GM12878 (cell line): ENCODE results near the gene ZNF396. TPM values are rescaled to one million over a fixed set of nuclear protein-coding genes. Genes with fewer than 3 reads are reported as not detected.

Experiments used
- ATAC-seq: fragments of 200-7000 bp; cut with Tn5 transposase; 3 replicates; pipeline ENCODE4 v1.9.1; 2020; ENCODE audit warnings: mild to moderate bottlenecking, moderate library complexity
- BruUV-seq: library from RNA; stranded (reverse); fragments of 400-500 nt; replicated peaks from 2 replicates; lab custom pipeline; 2021; lab: Mats Ljungman, UMichigan
- CTCF ChIA-PET: fragments of 300-600 bp; sonication (Branson Sonifier 250); formaldehyde crosslinking; extraction: SDS; loops from one replicate; lab custom pipeline; 2021; ENCODE audit warnings: inconsistent platforms; lab: Yijun Ruan, JAX
- POLR2A ChIA-PET: fragments of 350-600 bp; formaldehyde crosslinking; extraction: SDS; loops from one replicate; lab custom pipeline; 2021; ENCODE audit warnings: inconsistent platforms; lab: Charles Lee
- RAD21 ChIA-PET: fragments of 300-600 bp; sonication (Branson Sonifier 250); formaldehyde crosslinking; loops from one replicate; lab custom pipeline; 2023; ENCODE audit warnings: antibody characterized with exemption; ENCODE audit not compliant: unreplicated experiment; lab: Charles Lee
- SMC1A ChIA-PET: fragments of 300-600 bp; sonication (Branson Sonifier 250); formaldehyde crosslinking; loops from one replicate; lab custom pipeline; 2023; ENCODE audit not compliant: unreplicated experiment, uncharacterized antibody; lab: Charles Lee
- DNase-seq: peaks from one replicate; pipeline ENCODE4 v3.0.0-alpha.2; 2011; ENCODE audit warnings: low read depth, low spot score
- FAIRE-seq: peaks from 3 replicates; lab custom pipeline; 2011; peaks lifted over from hg19 to GRCh38; lab: Jason Lieb, UNC
- H2AFZ ChIP-seq: 2 replicates; pipeline ENCODE4 v1.6.0; 2011; ENCODE audit warnings: low read depth, low read length, control low read depth; ENCODE audit not compliant: control insufficient read depth
- H3K27ac ChIP-seq: 2 replicates; pipeline ENCODE4 v1.5.1; 2011; ENCODE audit warnings: control low read depth; ENCODE audit not compliant: control insufficient read depth, insufficient read depth
- H3K27me3 ChIP-seq, 2 experiments: replicated peaks in 1 of 2; 2 replicates each; pipeline versions ENCODE4 v1.6.0 to v1.6.1; 2011; ENCODE audit warnings: low read length in 1 of 2; ENCODE audit not compliant: control insufficient read depth in 2 of 2, insufficient read depth in 2 of 2
- H3K36me3 ChIP-seq, 2 experiments: 2 replicates each; pipeline ENCODE4 v1.5.1; 2011; ENCODE audit warnings: low read length in 1 of 2; ENCODE audit not compliant: control insufficient read depth in 2 of 2, insufficient read depth in 2 of 2
- H3K4me1 ChIP-seq: 2 replicates; pipeline ENCODE4 v1.6.1; 2011; ENCODE audit warnings: mild to moderate bottlenecking, low read length, moderate library complexity, mixed read lengths; ENCODE audit not compliant: control insufficient read depth, insufficient read depth
- H3K4me2 ChIP-seq: 2 replicates; pipeline ENCODE4 v1.6.0; 2011; ENCODE audit warnings: control low read depth; ENCODE audit not compliant: control insufficient read depth, insufficient read depth
- H3K4me3 ChIP-seq: fragments of 200-600 bp; sonication (generic); 2 replicates; pipeline ENCODE4 v1.5.1; 2016
- H3K79me2 ChIP-seq: 2 replicates; pipeline ENCODE4 v1.6.0; 2011; ENCODE audit warnings: low read length; ENCODE audit not compliant: control insufficient read depth, insufficient read depth
- H3K9ac ChIP-seq: 2 replicates; pipeline ENCODE4 v1.8.0; 2011; ENCODE audit warnings: low read length, control low read depth, mixed read lengths; ENCODE audit not compliant: control insufficient read depth, insufficient read depth
- H3K9me3 ChIP-seq: replicated peaks from 3 replicates; pipeline ENCODE4 v1.5.1; 2011; ENCODE audit warnings: mild to moderate bottlenecking, low read length; ENCODE audit not compliant: control insufficient read depth, insufficient read depth
- H4K20me1 ChIP-seq: 2 replicates; pipeline ENCODE4 v1.6.0; 2011; ENCODE audit not compliant: control insufficient read depth, insufficient read depth
- ASH2L ChIP-seq: fragments of 300-600, 200-600 bp; sonication (generic); IDR thresholded peaks from 2 replicates; pipeline ENCODE4 v1.6.1; 2017; ENCODE audit warnings: low read depth, mild to moderate bottlenecking, borderline replicate concordance
- BCL11A ChIP-seq: IDR thresholded peaks from 2 replicates; pipeline ENCODE4 v1.6.1; 2011; ENCODE audit warnings: low read depth, low read length
- BCLAF1 ChIP-seq: fragments of 450-650 bp; IDR thresholded peaks from 2 replicates; pipeline ENCODE4 v1.6.1; 2017; ENCODE audit warnings: antibody characterized with exemption, mild to moderate bottlenecking, moderate library complexity
- CEBPZ ChIP-seq: fragments of 150-350 bp; IDR thresholded peaks from 2 replicates; pipeline ENCODE4 v1.6.1; 2016; ENCODE audit warnings: low read depth, low read length
- CHD4 ChIP-seq: fragments of 200-600 bp; sonication (generic); IDR thresholded peaks from 2 replicates; pipeline ENCODE4 v1.6.1; 2016; ENCODE audit warnings: mild to moderate bottlenecking
- E2F4 ChIP-seq: IDR thresholded peaks from 2 replicates; pipeline ENCODE4 v1.6.1; 2012; ENCODE audit warnings: low read depth, low read length, improper control_type of control experiment
- NFYA ChIP-seq: IDR thresholded peaks from 2 replicates; pipeline ENCODE4 v1.6.1; 2011; ENCODE audit warnings: low read depth, mild to moderate bottlenecking, low read length, improper control_type of control experiment, borderline replicate concordance
- POU2F2 ChIP-seq: IDR thresholded peaks from 3 replicates; pipeline ENCODE4 v1.6.1; 2011; ENCODE audit warnings: low read depth, mild to moderate bottlenecking, low read length, borderline replicate concordance
- ZBED1 ChIP-seq: IDR thresholded peaks from 2 replicates; pipeline ENCODE4 v1.6.1; 2016; ENCODE audit warnings: borderline replicate concordance
- ZBTB4 ChIP-seq: fragments of 450-650 bp; formaldehyde crosslinking; IDR thresholded peaks from 2 replicates; pipeline ENCODE4 v1.4.0; 2022; ENCODE audit warnings: mild to moderate bottlenecking, moderate library complexity
- in situ Hi-C: fragments of 300-500 bp; cut with MboI; formaldehyde crosslinking; loops from 9 replicates; pipeline ENCODE4 v1.14.3; 2018; ENCODE audit warnings: mixed read lengths
- intact Hi-C: fragments of 100-400 bp; cut with micrococcal nuclease; formaldehyde crosslinking; loops from one replicate; pipeline ENCODE4 v1.14.2; 2022; ENCODE audit not compliant: unreplicated experiment
- polyA plus RNA-seq, 11 experiments: library from polyadenylated mRNA; depleted of rRNA in 4 of 11; unstranded in 6 of 11; stranded (reverse) in 5 of 11; fragments of >200 nt; fragmentation: Nextera tagmentation in 4 of 11; fragmentation: Illumina TruSeq in 1 of 11; extraction: Ambion mirVana in 4 of 11; extraction: Trizol in 1 of 11; gene quantifications; 1 replicate in 1 of 11; 2 replicates in 10 of 11; pipeline versions ENCODE4 v1.2.1 to v1.2.3, GENCODE V29; 2011 to 2016; ENCODE audit warnings: inconsistent platforms in 2 of 11, missing spikeins in 2 of 11, low read depth in 1 of 11
- total RNA-seq, 4 experiments: library from RNA; depleted of rRNA in 3 of 4; stranded (reverse); fragments of >200 nt in 3 of 4; fragmentation: Illumina TruSeq in 1 of 4; extraction: Trizol in 1 of 4; gene quantifications; 2 replicates each; pipeline versions ENCODE4 v1.2.1 to v1.2.3, GENCODE V29; 2013 to 2021

ZNF396 gene
- total and polyA plus RNA-seq, 10 of the 15 experiments (the other 5 are each of a cell fraction or from before 2014, with no cell fraction given) = 0.14 to 0.79 (median 0.47) TPM

GRCh38 chr18:35331367-35332087 lies 45.6 kb downstream of the ZNF396 start (continued):
- TF ChIP-seq ZBTB4 (CRISPR knock-in tag) = no peak
- no peak for TF ChIP-seq POU2F2
- no peak for TF ChIP-seq NFYA
- no peak for TF ChIP-seq BCL11A

- Histone ChIP-seq H3K4me2 (no peak overlapping the region), H3K4me1 (no peaks in the 10 kb centered on the region), H3K36me3 (peaks cover 0 to 5% of the 10 kb centered on the region in 2 experiments; a peak in 3 of 4 replicates), H4K20me1 (no peaks in the 10 kb centered on the region), H3K9ac (no peak overlapping the region), H3K27me3 (no peaks in the 10 kb centered on the region), H2AFZ (no peak overlapping the region), H3K79me2 (no peaks in the 10 kb centered on the region), H3K4me3 (no peak overlapping the region), H3K9me3 (no peaks in the 10 kb centered on the region), H3K27ac (no peak overlapping the region)
- ChIA-PET POLR2A (no interaction called here), CTCF (no interaction called here), SMC1A (no interaction called here), RAD21 (no interaction called here)
- ATAC-seq (no peak), DNase-seq (no peak), FAIRE-seq (no peak)
- intact Hi-C loops = no loop called here
- in situ Hi-C loops = no loop called here
- no peak for TF ChIP-seq ZBED1
- TF ChIP-seq CEBPZ = no peak
- no peak for TF ChIP-seq CHD4
- no peak for TF ChIP-seq E2F4
- TF ChIP-seq BCLAF1 = no peak
- no peak for TF ChIP-seq ASH2L
- no TSS peak for BruUV-seq
These were observed 48.3 kb downstream of the ZNF396 start for GRCh38 chr18:35328868-35329267.
